Measurements from ENCODE around the gene DYNLL2. TPM values are rescaled to one million over a fixed set of nuclear protein-coding genes. Genes with fewer than 3 reads are reported as not detected.

The DYNLL2 gene
- total RNA-seq, 4 donors from 2014 or later, result 35.6 to 51.0 (median 41.2) TPM

DNA sequence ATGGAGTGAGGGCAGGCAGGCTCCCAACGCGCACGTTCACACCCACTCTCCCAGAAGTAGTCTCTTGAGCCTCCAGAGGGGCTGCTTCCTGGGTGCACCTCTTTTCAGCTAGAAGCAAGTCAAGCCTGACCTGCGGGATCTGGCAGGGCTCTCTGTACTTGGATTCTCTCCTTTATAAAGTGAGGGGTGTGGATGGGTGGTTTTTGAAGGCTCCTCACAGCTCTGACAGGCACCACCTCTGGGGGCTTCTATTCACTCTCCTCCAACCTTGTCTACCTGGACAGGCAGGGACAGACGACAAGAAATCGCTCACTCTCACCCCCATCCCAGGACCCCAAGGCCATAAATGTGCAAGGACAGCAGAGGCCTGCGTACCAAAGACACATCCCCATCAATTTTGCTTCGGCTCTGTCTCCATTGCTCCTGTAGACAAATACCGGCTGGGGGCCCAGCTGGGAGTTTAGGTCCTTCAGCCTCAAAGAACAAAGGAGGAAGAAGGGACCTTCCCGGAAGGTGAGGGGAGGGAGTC is 814 bp upstream of the DYNLL2 start:
- TF ChIP-seq, protein P1, sequence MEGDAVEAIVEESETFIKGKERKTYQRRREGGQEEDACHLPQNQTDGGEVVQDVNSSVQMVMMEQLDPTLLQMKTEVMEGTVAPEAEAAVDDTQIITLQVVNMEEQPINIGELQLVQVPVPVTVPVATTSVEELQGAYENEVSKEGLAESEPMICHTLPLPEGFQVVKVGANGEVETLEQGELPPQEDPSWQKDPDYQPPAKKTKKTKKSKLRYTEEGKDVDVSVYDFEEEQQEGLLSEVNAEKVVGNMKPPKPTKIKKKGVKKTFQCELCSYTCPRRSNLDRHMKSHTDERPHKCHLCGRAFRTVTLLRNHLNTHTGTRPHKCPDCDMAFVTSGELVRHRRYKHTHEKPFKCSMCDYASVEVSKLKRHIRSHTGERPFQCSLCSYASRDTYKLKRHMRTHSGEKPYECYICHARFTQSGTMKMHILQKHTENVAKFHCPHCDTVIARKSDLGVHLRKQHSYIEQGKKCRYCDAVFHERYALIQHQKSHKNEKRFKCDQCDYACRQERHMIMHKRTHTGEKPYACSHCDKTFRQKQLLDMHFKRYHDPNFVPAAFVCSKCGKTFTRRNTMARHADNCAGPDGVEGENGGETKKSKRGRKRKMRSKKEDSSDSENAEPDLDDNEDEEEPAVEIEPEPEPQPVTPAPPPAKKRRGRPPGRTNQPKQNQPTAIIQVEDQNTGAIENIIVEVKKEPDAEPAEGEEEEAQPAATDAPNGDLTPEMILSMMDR (IDR thresholded peaks at IDR 0.05), result no peak
- TF ChIP-seq POLR2A (IDR thresholded peaks at IDR 0.05), result no peak
- Histone ChIP-seq H3K27me3 (no peaks in the 10 kb centered on the region), H3K9me3 (no peaks in the 10 kb centered on the region), H3K4me1 (peaks cover 39 to 43% of the 10 kb centered on the region in 2 donors), H3K27ac (peak overlapping the region; percentile 86 to 96 (median 94)), H3K36me3 (peaks cover 0 to 5% of the 10 kb centered on the region in 2 donors), H3K4me3 (replicated peaks in 1 of 3) (no peak overlapping the region)
- WGBS, 2 donors, result 49 to 53% methylated on average over 10 of the region's 10 CpGs
- peak; percentile 64 to 79 for DNase-seq
- intact Hi-C loops (cut with DNase I), result loop anchor here (2.0 kb wide), 1 partner anchor 76 kb away; the partner anchor contains the start of gene SRSF1

DNA sequence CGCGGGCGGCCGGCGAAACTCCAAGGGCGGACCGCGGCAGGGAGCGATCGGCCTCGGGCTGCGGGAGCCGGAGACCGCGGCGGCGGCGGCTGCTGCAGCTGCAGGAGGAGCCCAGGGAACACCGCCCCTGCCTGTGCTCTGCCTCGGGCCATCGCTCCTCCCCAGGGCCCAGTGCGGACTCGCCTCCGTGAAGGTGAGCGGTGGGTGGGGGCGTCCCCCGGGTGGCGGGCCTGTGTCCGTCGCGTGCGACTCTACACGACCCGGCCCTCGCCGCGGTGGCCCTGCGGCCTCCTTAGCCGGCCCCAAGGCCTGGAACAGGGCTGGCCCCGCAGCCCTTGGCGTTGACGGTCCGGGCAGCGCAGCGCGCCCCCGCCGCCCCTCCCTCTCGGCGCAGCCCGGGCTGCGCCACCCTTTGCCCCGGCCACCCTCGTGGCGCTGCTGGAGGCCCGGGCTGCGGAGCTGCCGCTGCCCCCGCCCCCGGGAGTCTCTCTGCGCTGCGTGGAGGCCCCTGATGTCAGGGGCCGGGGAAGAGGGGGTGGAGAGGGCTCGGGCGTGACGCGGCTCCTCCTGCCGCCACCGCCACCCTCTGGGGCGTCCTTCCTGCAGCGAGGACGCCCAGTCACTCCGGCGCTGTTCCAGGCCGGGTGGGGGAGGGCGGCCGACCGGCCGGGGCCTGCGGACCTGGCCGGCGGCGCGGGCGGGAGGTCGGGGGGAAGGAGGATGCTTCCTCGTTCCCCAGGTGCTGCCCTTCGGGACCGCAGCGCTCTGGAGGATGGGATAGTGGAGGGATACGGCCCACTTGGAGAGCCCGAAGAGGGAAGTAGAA is 485 bp downstream of the DYNLL2 start:
- Histone ChIP-seq H3K4me3 (replicated peaks in 1 of 3) (peak overlapping the region; percentile 44 to 76 (median 68)), H3K9me3 (no peaks in the 10 kb centered on the region), H3K4me1 (peaks cover 39 to 43% of the 10 kb centered on the region in 2 donors), H3K36me3 (peaks cover 8 to 16% of the 10 kb centered on the region in 2 donors), H3K27me3 (no peaks in the 10 kb centered on the region), H3K27ac (peak overlapping the region; percentile 94 to 96 (median 94))
- intact Hi-C loops (cut with DNase I), result loop anchor here (2.0 kb wide), 1 partner anchor 77 kb away; the partner anchor contains the start of gene SRSF1
- WGBS, 2 donors, result 1 to 3% methylated on average over 8 to 15 of the region's 92 CpGs
- DNase-seq, result peak; percentile 79 to 81
- TF ChIP-seq, protein P1 (IDR thresholded peaks at IDR 0.05), result no peak
- peak in 1 of 2 donors; percentile 52 for TF ChIP-seq POLR2A (IDR thresholded peaks at IDR 0.05)

DNA sequence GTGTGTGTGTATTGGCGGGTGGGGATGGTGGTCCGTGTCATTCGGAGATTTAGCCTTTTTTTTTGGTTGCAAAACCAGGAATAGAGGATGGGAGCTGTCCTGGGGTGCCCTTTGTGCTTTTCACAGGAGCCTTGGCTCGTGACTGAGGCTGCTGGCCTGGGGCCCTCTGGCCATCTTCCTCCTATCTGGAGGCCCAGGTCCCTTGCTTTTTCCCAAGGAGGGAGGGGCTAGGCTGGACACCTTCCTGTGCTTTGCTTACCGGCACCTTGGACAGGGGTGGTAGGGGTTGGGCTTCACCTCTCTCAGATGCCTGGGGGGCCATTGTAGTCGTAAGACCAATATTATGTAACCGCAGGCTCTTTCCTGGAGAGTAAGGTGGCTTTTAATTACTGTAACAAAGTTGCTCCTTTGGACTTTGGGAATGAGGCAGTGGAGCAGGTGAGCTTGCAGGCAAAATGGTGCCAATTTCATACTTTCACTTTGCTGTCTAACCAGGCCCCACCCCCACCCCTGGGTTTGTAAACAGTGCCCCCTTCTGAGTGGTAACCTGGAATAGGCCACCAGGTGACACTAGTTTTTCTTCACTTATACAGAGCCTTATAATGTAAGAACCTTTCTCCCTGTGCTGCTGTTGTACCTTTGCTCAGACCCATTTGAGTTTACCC is 1.2 kb downstream of the DYNLL2 start:
- TF ChIP-seq POLR2A (IDR thresholded peaks at IDR 0.05), result no peak
- TF ChIP-seq, protein P1 (IDR thresholded peaks at IDR 0.05), result peak in 4 of 6 experiments; percentile 19 to 31 (median 25)
- Histone ChIP-seq H3K36me3 (peaks cover 16 to 21% of the 10 kb centered on the region in 2 donors), H3K27ac (peak overlapping the region; percentile 94 to 96 (median 94)), H3K27me3 (no peaks in the 10 kb centered on the region), H3K4me3 (replicated peaks in 1 of 3) (peak overlapping the region; percentile 44 to 76 (median 68)), H3K4me1 (peaks cover 39 to 43% of the 10 kb centered on the region in 2 donors), H3K9me3 (no peaks in the 10 kb centered on the region)
- 1 to 4% methylated on average over 7 of the region's 7 CpGs for WGBS, 2 donors
- DNase-seq, result peak; percentile 53 to 54
- intact Hi-C loops (cut with DNase I), result no loop called here

DNA sequence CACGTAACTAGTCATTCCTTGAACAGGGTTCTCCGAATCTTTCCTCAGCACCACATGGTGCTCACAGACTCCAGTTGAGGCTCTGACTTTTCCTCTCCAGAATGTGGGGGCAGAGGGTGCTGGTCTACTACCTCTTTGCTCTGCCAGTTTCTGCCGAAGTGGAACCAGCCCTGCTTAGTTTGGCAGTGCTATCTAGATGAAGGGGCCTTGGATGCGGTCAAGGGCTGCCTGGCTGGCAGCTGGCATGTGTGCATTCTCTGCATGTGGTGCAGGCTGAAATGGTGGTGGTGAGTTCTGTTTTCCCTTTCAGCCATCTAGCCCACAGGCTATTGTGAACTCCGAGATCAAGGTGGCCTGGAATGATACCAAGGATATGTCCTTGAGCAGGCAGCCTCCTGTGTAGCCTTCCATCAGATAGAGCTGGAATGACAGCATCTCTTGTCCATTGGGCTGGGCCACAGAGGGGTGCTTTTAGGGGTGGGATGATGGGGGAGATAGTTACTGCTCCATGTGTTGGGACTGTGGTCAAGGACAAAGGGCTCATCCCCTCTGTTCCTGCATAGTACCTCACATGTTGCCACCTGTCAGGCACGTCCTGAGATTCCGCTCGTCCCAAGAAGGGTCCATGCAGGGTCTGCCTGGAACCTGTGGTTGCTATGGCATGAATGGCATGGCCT is 2.0 kb downstream of the DYNLL2 start:
- H3K36me3 ChIP-seq, result peaks cover 23 to 27% of the 10 kb centered on the region in 2 donors
- H3K27ac ChIP-seq, result peak overlapping the region in 2 of 3 donors; percentile 94 to 96
- H3K9me3 ChIP-seq, result no peaks in the 10 kb centered on the region
- intact Hi-C loops (cut with DNase I), result no loop called here
- 55 to 60% methylated on average over 8 of the region's 8 CpGs for WGBS, 2 donors
- peaks cover 39 to 43% of the 10 kb centered on the region in 2 donors for H3K4me1 ChIP-seq
- peak overlapping the region in 1 of 3 donors; percentile 76 for H3K4me3 ChIP-seq (replicated peaks in 1 of 3)
- DNase-seq, result peak; percentile 74 to 75
- no peaks in the 10 kb centered on the region for H3K27me3 ChIP-seq
- TF ChIP-seq, protein P1 (IDR thresholded peaks at IDR 0.05), result peak in 1 of 6 experiments; percentile 0
- no peak for TF ChIP-seq POLR2A (IDR thresholded peaks at IDR 0.05)
